Aorta (tissue), 5 donors: ENCODE data around the gene AMPH. TPM values are rescaled to one million over a fixed set of nuclear protein-coding genes. Genes with fewer than 3 reads are reported as not detected.
A peak's percentile ranks its signal among the peaks of the same experiment; 100 is the strongest.

Experiments
- ATAC-seq: fragments of 200-7000 bp; cut with Tn5 transposase; one replicate; pipeline ENCODE4 v1.9.1; 2022; ENCODE audit warnings: moderate library complexity; ENCODE audit not compliant: low FRiP score
- DNase-seq, 2 donors: peaks; one replicate each; pipeline ENCODE4 v3.0.0-alpha.2; 2020
- H3K27ac ChIP-seq, 2 donors: one replicate each; pipeline ENCODE4 v1.5.1; 2013; ENCODE audit warnings: low read length in 2 of 2, mild to moderate bottlenecking in 2 of 2, moderate library complexity in 2 of 2, control low read depth in 1 of 2, inconsistent platforms in 1 of 2, low read depth in 1 of 2
- H3K27me3 ChIP-seq, 2 donors: one replicate each; pipeline ENCODE4 v1.6.1; 2013; ENCODE audit warnings: control low read depth in 1 of 2, low read length in 1 of 2, mild to moderate bottlenecking in 1 of 2, moderate library complexity in 1 of 2; ENCODE audit not compliant: insufficient read depth in 2 of 2, control insufficient read depth in 1 of 2
- H3K36me3 ChIP-seq, 2 donors: one replicate each; pipeline ENCODE4 v1.6.1; 2013; ENCODE audit warnings: control low read depth in 1 of 2, low read length in 1 of 2, mild to moderate bottlenecking in 1 of 2; ENCODE audit not compliant: insufficient read depth in 2 of 2, control insufficient read depth in 1 of 2
- H3K4me1 ChIP-seq, 2 donors: one replicate each; pipeline ENCODE4 v1.6.1; 2013; ENCODE audit warnings: low read length in 2 of 2, control low read depth in 1 of 2, mild to moderate bottlenecking in 1 of 2, moderate library complexity in 1 of 2; ENCODE audit not compliant: insufficient read depth in 2 of 2, control insufficient read depth in 1 of 2
- H3K4me3 ChIP-seq, 2 donors: one replicate each; pipeline ENCODE4 v1.5.1; 2013; ENCODE audit warnings: low read length in 2 of 2, control low read depth in 1 of 2, mild to moderate bottlenecking in 1 of 2
- H3K9me3 ChIP-seq: one replicate; pipeline ENCODE4 v1.6.1; 2013; ENCODE audit warnings: mild to moderate bottlenecking, low read length; ENCODE audit not compliant: control insufficient read depth
- WGBS, 2 donors: extraction: QIAGEN DNeasy Blood & Tissue Kit; methylation state at CpG; one replicate each; pipeline ENCODE4 v1.1.7; 2013; 5-methylcytosine and 5-hydroxymethylcytosine counted together
- intact Hi-C, 2 donors: fragments of 100-400 bp; cut with DNase I; formaldehyde crosslinking; loops; one replicate each; pipeline versions ENCODE4 v1.14.2 to v1.15.0; 2022
- long read RNA-seq, 2 donors: library from polyadenylated mRNA; unstranded; transcript quantifications; one replicate each; pipeline ENCODE4 v2.0.0, GENCODE V29; 2020 to 2021
- polyA plus RNA-seq, 2 donors: library from polyadenylated mRNA; stranded (reverse); fragments of 200-250 nt; gene quantifications; one replicate each; pipeline ENCODE4 v1.2.3, GENCODE V29; 2013
- total RNA-seq, 2 donors: library from RNA; stranded (reverse); fragmentation: NEBNext Ultra II Directional; extraction: Animal tissue kit (Norgen Biotek cat#: 25700); gene quantifications; one replicate each; pipeline ENCODE4 v1.2.1, GENCODE V29; 2021
- donor health status: healthy with polysubstance abuse.
- donor health status: Bipolar disorder and iron deficiency.
- donor health status: DM: no; HTN: no; CAD: no.
- donor health status: DM: no; HTN: no; CAD: no.
- donor health status: DM: yes; HTN: yes; CAD: no.

AMPH gene
- 1 to 10 TPM; 6.3 to 8.8 TPM for total RNA-seq
- polyA plus RNA-seq: 1 to 10 TPM; 1.3 to 2.5 TPM
- long read RNA-seq, donor 1, transcript AMPH-201 (20 exons, 3,145 nt): major isoform, 14 of 19 reads
- long read RNA-seq, donor 1, partial matches to known transcripts: 2 of 19 reads
- long read RNA-seq, donor 1, other reads (novel, unspliced or antisense): 3 of 19 reads
- long read RNA-seq, donor 2, partial matches to known transcripts: 2 of 6 reads
- long read RNA-seq, donor 2, other reads (novel, unspliced or antisense): 1 of 6 reads

GRCh38 chr7:38630720-38631673, at the start of gene AMPH:
Gene AMPH, minus strand, starts transcription at chr7:38631373. Its CDS starts 22 bp downstream, at chr7:38631351.
- Histone ChIP-seq H3K27me3 (no peaks in the 10 kb centered on the region), H3K36me3 (no peaks in the 10 kb centered on the region), H3K27ac (no peak within 1 kb of the TSS), H3K9me3 (peaks cover 3% of the 10 kb centered on the region), H3K4me3 (peak within 1 kb of the TSS; percentile 12 to 89), H3K4me1 (no peaks in the 10 kb centered on the region)
- intact Hi-C loops: no loop called here
- ATAC-seq (peak; percentile 88), DNase-seq (peak; percentile 53 to 90)
- WGBS, 2 donors: 1% methylated on average over 96 to 105 of the region's 105 CpGs

DNA sequence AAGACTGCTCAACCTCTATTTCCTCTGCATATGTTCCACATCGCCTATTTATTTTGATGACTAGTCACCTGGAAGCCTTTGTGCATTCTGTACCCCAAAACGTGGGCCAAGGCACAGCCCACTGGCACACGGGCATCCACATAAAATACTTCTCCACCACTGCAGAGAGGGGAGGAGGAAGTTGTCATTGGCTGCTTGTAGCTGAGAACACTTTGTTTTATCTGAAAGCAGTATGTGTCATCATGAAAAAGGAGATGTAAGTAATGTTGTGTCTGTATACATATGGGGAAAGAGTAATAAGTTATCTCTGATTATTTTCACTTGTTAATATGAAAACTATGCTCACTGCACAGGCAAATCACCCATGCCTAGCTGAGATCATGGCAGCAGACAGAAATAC, 48.2 kb upstream of the AMPH start:
- no peak overlapping the region for H3K4me3 ChIP-seq
- ATAC-seq: no peak
- 38 to 54% methylated on average over 3 of the region's 3 CpGs for WGBS, 2 donors
- intact Hi-C loops: no loop called here
- no peaks in the 10 kb centered on the region for H3K4me1 ChIP-seq
- DNase-seq: no peak
- peaks cover 0 to 2% of the 10 kb centered on the region in 2 donors for H3K27me3 ChIP-seq
- H3K27ac ChIP-seq: no peak overlapping the region
- peaks cover 3% of the 10 kb centered on the region for H3K9me3 ChIP-seq
- H3K36me3 ChIP-seq: no peaks in the 10 kb centered on the region

DNA sequence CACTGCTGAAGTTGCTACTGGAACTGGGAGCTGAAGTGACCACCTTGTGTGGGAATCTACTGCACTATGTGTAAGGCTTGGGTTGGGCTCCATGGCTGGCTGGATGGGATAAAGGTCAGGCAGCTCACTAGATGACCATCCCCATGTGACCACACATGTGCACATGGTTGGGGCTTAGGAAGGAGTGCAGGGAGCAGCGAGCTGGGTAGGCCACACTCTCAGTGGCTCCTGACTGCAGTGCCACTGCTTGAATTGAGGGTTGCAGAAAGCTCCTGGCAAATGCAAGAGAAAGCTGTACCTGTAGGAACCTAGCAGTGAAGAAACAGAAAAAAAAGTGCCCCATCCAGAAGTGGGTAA, 47.5 kb upstream of the AMPH start:
- WGBS, 2 donors: 90 to 92% methylated on average over 1 of the region's 1 CpG
- no peak overlapping the region for H3K27ac ChIP-seq
- no peaks in the 10 kb centered on the region for H3K4me1 ChIP-seq
- intact Hi-C loops: no loop called here
- no peaks in the 10 kb centered on the region for H3K36me3 ChIP-seq
- peaks cover 3% of the 10 kb centered on the region for H3K9me3 ChIP-seq
- ATAC-seq (no peak), DNase-seq (no peak)
- peaks cover 0 to 2% of the 10 kb centered on the region in 2 donors for H3K27me3 ChIP-seq
- H3K4me3 ChIP-seq: no peak overlapping the region

GRCh38 chr7:38677981-38678697, 47.0 kb upstream of the AMPH start:
- Histone ChIP-seq H3K9me3 (peaks cover 3% of the 10 kb centered on the region), H3K36me3 (no peaks in the 10 kb centered on the region), H3K4me1 (no peaks in the 10 kb centered on the region), H3K4me3 (no peak overlapping the region), H3K27me3 (peaks cover 0 to 2% of the 10 kb centered on the region in 2 donors), H3K27ac (no peak overlapping the region)
- WGBS, 2 donors: 82 to 89% methylated on average over 5 of the region's 5 CpGs
- DNase-seq (no peak), ATAC-seq (no peak)
- intact Hi-C loops: no loop called here

DNA sequence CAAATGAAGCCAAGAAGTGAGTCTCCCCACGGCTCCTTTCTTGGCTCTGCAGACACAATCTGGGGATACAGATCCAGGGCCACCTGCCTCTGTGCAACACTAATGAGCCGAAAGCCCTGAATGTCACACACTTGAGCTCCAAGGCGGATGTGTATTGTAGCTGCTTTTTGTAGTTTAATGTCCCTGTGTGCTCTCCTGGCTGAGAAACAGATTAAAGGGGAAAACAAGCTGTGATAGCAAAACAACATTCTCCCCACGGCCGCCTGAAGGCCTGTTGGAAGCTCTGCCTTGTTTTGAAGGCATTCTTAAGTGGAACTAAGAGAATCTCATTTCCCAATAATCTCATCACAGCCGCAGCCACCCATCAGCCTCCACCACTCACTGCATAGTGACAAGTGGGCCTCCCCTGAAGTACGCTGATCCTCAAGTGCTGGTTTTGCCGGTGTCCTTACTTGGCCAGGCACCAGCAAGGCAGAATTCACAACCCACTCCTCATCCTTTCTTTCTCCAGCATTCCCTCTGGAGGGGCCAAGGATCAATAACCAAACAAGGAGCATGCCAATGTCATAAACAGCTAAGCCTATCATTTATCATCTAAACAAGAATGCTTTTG, 44.4 kb upstream of the AMPH start:
- ATAC-seq (peak; percentile 20), DNase-seq (no peak)
- Histone ChIP-seq H3K4me1 (no peaks in the 10 kb centered on the region), H3K4me3 (no peak overlapping the region), H3K36me3 (no peaks in the 10 kb centered on the region), H3K9me3 (peaks cover 3% of the 10 kb centered on the region), H3K27me3 (peaks cover 0 to 2% of the 10 kb centered on the region in 2 donors), H3K27ac (no peak overlapping the region)
- intact Hi-C loops: no loop called here
- WGBS, 2 donors: 72 to 78% methylated on average over 8 of the region's 8 CpGs

- Histone ChIP-seq H3K4me3 (no peak overlapping the region), H3K27me3 (peaks cover 0 to 2% of the 10 kb centered on the region in 2 donors), H3K4me1 (no peaks in the 10 kb centered on the region), H3K9me3 (peaks cover 3% of the 10 kb centered on the region), H3K27ac (no peak overlapping the region), H3K36me3 (no peaks in the 10 kb centered on the region)
- intact Hi-C loops: no loop called here
- no peak for ATAC-seq
- 77 to 84% methylated on average over 1 of the region's 1 CpG for WGBS, 2 donors
- no peak for DNase-seq
Measured at GRCh38 chr7:38674513-38674912, 43.3 kb upstream of the AMPH start.

DNA sequence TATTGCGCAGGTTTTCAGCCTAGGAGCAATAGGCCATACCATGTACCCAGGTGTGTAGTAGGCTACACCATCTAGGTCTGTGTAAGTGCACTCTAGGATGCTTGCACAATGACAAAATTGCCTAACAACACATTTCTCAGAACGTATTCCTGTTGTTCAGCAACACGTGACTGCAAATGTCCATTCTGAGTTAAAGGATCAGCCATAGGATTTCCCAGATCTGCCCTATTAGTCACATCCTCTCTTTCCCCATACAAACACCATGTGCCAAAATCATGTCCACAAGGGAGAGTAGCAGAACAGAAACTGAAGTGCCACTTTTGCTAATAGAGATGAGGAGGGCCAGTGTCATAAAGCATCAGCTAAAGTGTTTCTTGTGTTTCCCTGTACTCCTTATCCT, 42.6 kb upstream of the AMPH start:
- Histone ChIP-seq H3K27me3 (peaks cover 0 to 2% of the 10 kb centered on the region in 2 donors), H3K4me1 (no peaks in the 10 kb centered on the region), H3K9me3 (peaks cover 3% of the 10 kb centered on the region), H3K36me3 (no peaks in the 10 kb centered on the region), H3K27ac (no peak overlapping the region), H3K4me3 (no peak overlapping the region)
- WGBS, 2 donors: 83 to 84% methylated on average over 3 of the region's 3 CpGs
- intact Hi-C loops: no loop called here
- no peak for DNase-seq
- peak; percentile 47 for ATAC-seq
